Peyer's patch (tissue), 4 donors: ENCODE measurements around the gene ZNF135. TPM values are rescaled to one million over a fixed set of nuclear protein-coding genes. Genes with fewer than 3 reads are reported as not detected.
A peak's percentile ranks its signal among the peaks of the same experiment; 100 is the strongest.

Experiments
- DNase-seq, 3 donors: peaks; one replicate each; pipeline ENCODE4 v3.0.0-alpha.2; 2017 to 2019
- H3K27ac ChIP-seq, 4 donors: fragments of 200-600 bp; sonication (generic); one replicate each; pipeline ENCODE4 v1.5.1; 2016 to 2019
- H3K27me3 ChIP-seq, 2 donors: fragments of 200-600 bp; sonication (generic); one replicate each; pipeline ENCODE4 v1.5.1; 2019
- H3K36me3 ChIP-seq, 3 donors: fragments of 200-600 bp; sonication (generic); one replicate each; pipeline ENCODE4 v1.5.1; 2016 to 2019
- H3K4me1 ChIP-seq, 4 donors: fragments of 200-600 bp; sonication (generic); one replicate each; pipeline ENCODE4 v1.5.1; 2016 to 2019
- H3K4me3 ChIP-seq, 4 donors: fragments of 200-600 bp; sonication (generic); 1 replicate in 3 of 4; 2 replicates in 1 of 4; pipeline ENCODE4 v1.5.1; 2016 to 2019; ENCODE audit warnings: mild to moderate bottlenecking in 1 of 4
- H3K9me3 ChIP-seq, 4 donors: fragments of 200-600 bp; sonication (generic); one replicate each; pipeline ENCODE4 v1.5.1; 2016 to 2019; ENCODE audit warnings: mild to moderate bottlenecking in 1 of 4
- POLR2A ChIP-seq, 2 donors: fragments of 450-650 bp; IDR thresholded peaks; one replicate each; pipeline ENCODE4 v1.5.1; 2017; ENCODE audit warnings: antibody characterized with exemption in 2 of 2, mild to moderate bottlenecking in 2 of 2, moderate library complexity in 2 of 2
- total RNA-seq, 4 donors: library from RNA; depleted of rRNA; stranded (reverse); fragments of >200 nt; gene quantifications; one replicate each; pipeline ENCODE4 v1.1.0, GENCODE V29; 2016
- TF ChIP-seq, protein P1 (sequence below), 6 experiments: fragments of 450-650 bp in 4 of 6; fragments of 200-600 bp in 2 of 6; sonication (generic) in 1 of 6; IDR thresholded peaks; one replicate each; pipeline ENCODE4 v1.5.1; 2017 to 2019; ENCODE audit warnings: antibody characterized with exemption in 6 of 6, mild to moderate bottlenecking in 3 of 6, moderate library complexity in 1 of 6

The ZNF135 gene
- total RNA-seq, 4 donors from 2014 or later: 1.2 to 6.6 (median 4.0) TPM

DNA sequence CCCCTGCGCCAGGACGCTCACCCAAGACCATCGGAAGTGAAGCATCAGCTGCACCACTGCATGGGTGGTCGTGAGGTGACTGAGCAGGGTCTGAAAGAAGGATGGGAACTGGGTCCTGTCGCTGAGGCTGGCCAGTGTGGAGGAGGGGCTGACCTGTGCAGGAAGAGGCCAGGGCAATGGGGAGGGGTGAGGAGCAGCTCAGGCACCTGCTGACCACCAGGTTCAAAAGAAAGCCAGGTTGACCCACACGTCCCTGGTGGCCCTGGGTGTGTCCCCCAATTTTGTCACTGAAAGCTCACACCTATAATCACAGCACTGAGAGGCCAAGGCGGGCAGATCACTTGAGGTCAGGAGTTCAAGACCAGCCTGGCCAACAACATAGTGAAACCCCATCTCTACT is 39.0 kb upstream of the ZNF135 start:
- no peak for TF ChIP-seq POLR2A (IDR thresholded peaks at IDR 0.05)
- TF ChIP-seq, protein P1, sequence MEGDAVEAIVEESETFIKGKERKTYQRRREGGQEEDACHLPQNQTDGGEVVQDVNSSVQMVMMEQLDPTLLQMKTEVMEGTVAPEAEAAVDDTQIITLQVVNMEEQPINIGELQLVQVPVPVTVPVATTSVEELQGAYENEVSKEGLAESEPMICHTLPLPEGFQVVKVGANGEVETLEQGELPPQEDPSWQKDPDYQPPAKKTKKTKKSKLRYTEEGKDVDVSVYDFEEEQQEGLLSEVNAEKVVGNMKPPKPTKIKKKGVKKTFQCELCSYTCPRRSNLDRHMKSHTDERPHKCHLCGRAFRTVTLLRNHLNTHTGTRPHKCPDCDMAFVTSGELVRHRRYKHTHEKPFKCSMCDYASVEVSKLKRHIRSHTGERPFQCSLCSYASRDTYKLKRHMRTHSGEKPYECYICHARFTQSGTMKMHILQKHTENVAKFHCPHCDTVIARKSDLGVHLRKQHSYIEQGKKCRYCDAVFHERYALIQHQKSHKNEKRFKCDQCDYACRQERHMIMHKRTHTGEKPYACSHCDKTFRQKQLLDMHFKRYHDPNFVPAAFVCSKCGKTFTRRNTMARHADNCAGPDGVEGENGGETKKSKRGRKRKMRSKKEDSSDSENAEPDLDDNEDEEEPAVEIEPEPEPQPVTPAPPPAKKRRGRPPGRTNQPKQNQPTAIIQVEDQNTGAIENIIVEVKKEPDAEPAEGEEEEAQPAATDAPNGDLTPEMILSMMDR (IDR thresholded peaks at IDR 0.05): no peak
- Histone ChIP-seq H3K4me1 (no peaks in the 10 kb centered on the region), H3K9me3 (peaks cover 0 to 6% (median 0%) of the 10 kb centered on the region in 4 donors), H3K27me3 (no peaks in the 10 kb centered on the region), H3K27ac (no peak overlapping the region), H3K4me3 (no peak overlapping the region), H3K36me3 (no peaks in the 10 kb centered on the region)
- no peak for DNase-seq

DNA sequence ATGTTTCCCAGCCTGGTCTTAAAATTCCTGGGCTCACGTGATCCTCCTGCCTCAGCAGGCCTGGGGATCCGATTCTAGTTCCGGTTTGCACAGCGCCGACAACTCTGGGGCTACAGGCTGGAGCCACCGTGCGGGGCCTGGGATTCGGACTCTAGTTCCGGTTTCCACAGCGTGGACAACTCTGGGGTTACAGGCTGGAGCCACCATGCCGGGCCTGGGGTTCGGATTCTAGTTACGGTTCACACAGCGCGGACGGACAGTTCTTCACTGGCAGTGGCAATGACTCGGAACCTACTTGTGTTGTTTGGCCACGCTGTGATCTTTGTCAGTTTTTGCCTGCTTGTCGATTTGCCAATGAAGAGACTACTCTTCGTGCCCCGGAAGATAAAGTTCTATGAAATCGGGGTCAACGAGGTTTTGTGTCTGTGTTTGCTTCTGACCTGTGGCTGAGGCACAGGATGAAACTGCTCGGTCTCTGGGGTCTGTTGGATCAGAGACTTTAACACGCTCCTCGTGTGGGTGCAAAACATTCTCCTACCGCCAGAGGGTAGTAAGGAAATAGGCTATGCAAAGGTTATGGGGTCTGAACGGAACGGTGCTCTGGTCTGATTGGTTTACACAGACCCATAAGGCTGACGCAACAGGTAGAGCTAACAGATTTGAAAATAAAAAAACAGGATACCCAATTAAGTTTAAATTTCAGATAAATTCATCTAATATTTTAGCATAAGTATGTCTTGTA is 37.4 kb upstream of the ZNF135 start:
- no peaks in the 10 kb centered on the region for H3K27me3 ChIP-seq
- DNase-seq: peak in 2 of 3 donors; percentile 25 to 71
- no peak overlapping the region for H3K4me3 ChIP-seq
- H3K4me1 ChIP-seq: no peaks in the 10 kb centered on the region
- peaks cover 0 to 6% (median 0%) of the 10 kb centered on the region in 4 donors for H3K9me3 ChIP-seq
- H3K36me3 ChIP-seq: no peaks in the 10 kb centered on the region
- TF ChIP-seq, protein P1 (IDR thresholded peaks at IDR 0.05): peak; percentile 12 to 63 (median 46)
- no peak for TF ChIP-seq POLR2A (IDR thresholded peaks at IDR 0.05)
- no peak overlapping the region for H3K27ac ChIP-seq

DNA sequence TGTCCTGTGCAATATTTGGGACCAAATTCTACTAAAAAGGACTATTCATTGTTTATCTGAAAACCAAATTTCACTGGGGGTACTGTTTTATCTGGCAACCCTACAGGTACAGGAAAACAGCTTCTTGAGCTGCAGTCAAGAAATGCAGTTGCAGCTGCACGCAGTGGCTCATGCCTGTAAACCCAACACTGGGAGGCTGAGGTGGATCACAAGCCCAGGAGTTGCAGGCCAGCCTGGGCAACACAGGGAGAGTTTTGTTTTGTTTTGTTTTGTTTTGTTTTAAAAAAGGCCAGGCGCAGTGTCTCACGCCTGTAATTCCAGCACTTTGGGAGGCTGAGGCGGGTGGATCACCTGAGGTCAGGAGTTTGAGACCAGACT is 36.8 kb upstream of the ZNF135 start:
- TF ChIP-seq, protein P1 (IDR thresholded peaks at IDR 0.05): no peak
- TF ChIP-seq POLR2A (IDR thresholded peaks at IDR 0.05): no peak
- Histone ChIP-seq H3K27me3 (no peaks in the 10 kb centered on the region), H3K4me1 (no peaks in the 10 kb centered on the region), H3K9me3 (peaks cover 0 to 6% (median 0%) of the 10 kb centered on the region in 4 donors), H3K27ac (no peak overlapping the region), H3K36me3 (no peaks in the 10 kb centered on the region), H3K4me3 (no peak overlapping the region)
- no peak for DNase-seq

DNA sequence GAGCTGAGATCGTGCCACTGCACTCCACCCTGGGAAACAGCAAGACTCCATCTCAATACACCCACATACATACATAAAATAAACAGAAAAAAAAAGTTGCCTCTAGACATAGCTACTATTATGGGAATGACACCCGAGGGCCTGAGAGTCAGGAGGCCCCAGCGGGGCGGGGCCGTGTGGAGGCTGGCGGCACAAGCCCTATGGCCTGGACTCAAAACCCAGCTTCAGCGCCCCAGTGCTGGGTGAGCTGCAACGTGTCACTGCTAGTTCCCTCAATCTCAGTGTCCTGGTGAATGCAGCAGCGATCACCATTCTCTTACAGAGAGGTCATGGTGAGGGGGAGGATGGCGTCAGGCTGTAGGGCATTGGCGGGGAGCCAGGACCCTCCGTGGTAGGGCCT is 34.4 kb upstream of the ZNF135 start:
- DNase-seq: no peak
- no peaks in the 10 kb centered on the region for H3K27me3 ChIP-seq
- no peaks in the 10 kb centered on the region for H3K4me1 ChIP-seq
- TF ChIP-seq POLR2A (IDR thresholded peaks at IDR 0.05): no peak
- TF ChIP-seq, protein P1 (IDR thresholded peaks at IDR 0.05): no peak
- H3K36me3 ChIP-seq: no peaks in the 10 kb centered on the region
- H3K9me3 ChIP-seq: peaks cover 0 to 6% (median 2%) of the 10 kb centered on the region in 4 donors
- H3K4me3 ChIP-seq: no peak overlapping the region
- H3K27ac ChIP-seq: no peak overlapping the region

DNA sequence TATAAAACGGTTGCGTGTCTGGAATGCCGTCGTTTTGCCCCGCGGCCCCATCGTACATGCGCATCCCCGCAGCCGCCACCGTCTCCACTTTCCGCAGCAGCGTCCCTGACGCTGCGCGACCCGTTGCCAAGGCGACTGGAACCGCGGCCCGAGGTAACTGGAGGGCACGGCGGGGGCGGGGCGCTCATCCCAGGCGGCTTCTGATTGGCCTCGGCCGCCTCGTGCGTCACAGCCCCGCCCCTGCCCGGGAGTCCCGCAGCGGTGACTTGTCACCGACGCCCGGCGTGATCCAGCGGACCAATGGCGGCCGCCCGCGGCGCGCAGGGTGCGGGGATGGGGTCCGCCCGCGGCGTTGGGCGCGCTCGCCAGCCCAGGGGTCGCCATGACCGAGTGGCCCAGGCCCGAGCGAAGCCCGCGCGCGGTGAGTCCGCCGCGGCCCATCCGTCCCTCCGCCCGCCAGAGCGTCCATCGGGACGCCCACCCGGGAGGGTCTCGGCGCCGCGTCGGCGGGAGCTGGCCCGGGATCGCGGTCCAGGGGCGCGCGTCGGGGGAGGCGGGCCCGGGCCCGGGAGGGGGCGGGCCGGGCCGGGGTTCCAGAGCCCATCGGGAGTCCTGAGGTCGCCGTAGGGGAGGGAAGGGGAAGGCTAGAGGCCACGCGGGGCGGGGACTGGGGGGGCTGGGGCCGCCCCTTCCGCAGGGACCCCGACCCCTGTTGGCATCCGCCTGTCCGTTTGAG is 25.2 kb upstream of the ZNF135 start, which contains the start of gene ZSCAN1:
Gene ZSCAN1, plus strand, starts transcription at position 285 of the 736 bp plus-strand sequence. CDS start 3,812 bp downstream, outside the sequence.
- TF ChIP-seq, protein P1 (IDR thresholded peaks at IDR 0.05): no peak
- TF ChIP-seq POLR2A (IDR thresholded peaks at IDR 0.05): no peak

More for the DNA sequence above, 25.2 kb upstream of the ZNF135 start, which contains the start of gene ZSCAN1:
- Histone ChIP-seq H3K9me3 (peaks cover 0 to 29% (median 12%) of the 10 kb centered on the region in 4 donors), H3K27ac (peak within 1 kb of the TSS in 1 of 4 donors; percentile 48), H3K36me3 (no peaks in the 10 kb centered on the region), H3K4me3 (peak within 1 kb of the TSS; percentile 2 to 48 (median 31)), H3K4me1 (no peaks in the 10 kb centered on the region), H3K27me3 (no peaks in the 10 kb centered on the region)
- DNase-seq: peak; percentile 29 to 69 (median 67)
